GM18867 (cell line): ENCODE data around the gene NFYC.

Experiments
- ATAC-seq: cut with Tn5 transposase; IDR thresholded peaks from one replicate; pipeline ENCODE4 v1.9.1; 2021; ENCODE audit warnings: mild to moderate bottlenecking, moderate library complexity; ENCODE audit not compliant: unreplicated experiment

NFYC gene

DNA sequence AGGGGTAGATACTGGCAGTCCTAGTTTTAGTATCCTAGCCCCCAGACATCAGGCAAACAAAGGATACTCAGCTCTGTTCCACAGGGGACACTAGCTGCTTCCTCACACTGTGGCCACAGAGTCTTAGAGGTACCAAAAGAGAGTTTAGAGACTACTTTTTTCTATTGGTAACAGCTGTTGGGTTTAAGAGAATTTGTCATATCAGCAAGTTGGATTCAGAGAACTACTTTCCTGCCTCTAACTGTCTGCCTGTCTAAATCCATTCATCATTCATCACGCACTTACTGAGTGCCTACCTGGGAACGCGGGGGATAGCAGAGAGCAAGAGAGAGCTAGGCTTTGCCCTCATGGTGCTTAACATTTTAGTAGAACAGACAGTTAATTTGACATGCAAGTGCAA is 65.0 kb downstream of the NFYC start:
- ATAC-seq: no peak

DNA sequence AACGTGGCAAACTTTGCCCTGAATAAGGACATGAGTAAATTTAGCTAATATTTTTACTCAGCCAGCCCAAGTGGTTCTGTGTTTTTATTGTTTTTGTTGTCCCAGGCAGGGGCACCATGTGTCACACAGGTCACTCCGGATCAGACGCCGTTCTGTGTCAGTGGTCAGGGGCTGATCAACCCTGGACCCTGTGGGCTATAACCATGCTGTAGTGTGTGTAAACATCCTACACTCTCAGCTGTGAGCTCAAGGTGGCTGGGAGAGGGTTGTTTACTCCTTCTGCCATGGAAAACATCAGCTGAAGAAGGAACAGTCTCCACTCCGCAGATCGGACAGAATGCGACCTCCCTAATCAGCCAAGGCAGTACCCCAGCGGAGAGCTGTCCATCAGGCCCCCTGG is 65.6 kb downstream of the NFYC start:
- ATAC-seq: no peak

GRCh38 chr1:40758004-40758403 is 66.5 kb downstream of the NFYC start:
- no peak for ATAC-seq

DNA sequence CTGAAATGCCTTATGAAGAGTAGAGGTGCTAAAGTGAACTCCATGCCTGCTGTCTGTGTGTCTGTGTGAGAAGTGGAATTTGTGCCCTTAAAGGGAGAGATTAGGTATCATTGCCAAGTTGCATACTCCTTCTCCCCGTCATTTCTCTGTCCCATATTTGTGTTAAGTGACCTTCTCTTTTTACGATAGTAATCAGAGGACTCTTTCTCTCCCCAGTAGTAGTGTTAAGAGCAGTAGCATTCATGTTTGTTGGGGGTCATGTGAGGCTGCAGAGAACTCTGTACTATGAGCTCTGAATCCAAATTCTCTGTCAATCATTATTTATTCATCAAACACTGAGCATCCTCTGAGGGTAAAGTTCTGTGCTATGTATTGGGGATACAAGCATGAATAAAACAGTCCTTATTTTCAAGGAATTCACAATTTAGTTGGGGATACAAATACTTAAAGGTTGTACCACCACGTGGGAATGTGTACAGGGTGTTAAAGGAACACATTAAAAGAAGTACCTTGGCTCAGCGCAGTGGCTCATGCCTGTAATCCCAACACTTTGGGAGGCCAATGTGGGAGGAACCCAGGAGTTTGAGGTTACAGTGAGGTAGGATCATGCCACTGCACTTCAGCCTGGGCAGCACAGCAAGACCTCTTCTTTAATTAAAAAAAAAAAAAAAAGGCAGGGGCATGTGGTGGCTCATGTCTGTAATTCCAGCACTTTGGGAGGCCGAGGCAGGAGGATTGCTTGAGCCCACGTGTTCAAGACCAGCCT is 67.3 kb downstream of the NFYC start:
- ATAC-seq: no peak

DNA sequence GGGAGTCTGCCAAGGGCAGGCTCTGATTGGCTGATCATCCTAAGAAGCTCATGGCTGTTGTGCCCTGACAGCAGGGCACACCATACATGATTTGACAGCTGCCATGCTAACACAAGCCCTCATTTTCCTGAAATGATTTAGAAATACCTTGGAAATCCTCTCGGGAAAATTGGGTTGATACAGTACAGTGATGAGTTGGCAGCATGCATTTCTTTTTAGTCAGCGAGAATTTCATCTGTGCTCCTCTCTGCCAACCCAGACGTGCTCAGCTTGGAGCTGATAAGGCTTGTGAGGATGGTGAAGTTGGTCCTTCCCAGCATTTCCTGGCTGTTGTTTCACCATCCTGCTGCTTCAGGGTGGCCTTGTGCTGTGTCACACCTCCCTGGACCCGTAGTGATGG is 69.5 kb downstream of the NFYC start:
- ATAC-seq: no peak

DNA sequence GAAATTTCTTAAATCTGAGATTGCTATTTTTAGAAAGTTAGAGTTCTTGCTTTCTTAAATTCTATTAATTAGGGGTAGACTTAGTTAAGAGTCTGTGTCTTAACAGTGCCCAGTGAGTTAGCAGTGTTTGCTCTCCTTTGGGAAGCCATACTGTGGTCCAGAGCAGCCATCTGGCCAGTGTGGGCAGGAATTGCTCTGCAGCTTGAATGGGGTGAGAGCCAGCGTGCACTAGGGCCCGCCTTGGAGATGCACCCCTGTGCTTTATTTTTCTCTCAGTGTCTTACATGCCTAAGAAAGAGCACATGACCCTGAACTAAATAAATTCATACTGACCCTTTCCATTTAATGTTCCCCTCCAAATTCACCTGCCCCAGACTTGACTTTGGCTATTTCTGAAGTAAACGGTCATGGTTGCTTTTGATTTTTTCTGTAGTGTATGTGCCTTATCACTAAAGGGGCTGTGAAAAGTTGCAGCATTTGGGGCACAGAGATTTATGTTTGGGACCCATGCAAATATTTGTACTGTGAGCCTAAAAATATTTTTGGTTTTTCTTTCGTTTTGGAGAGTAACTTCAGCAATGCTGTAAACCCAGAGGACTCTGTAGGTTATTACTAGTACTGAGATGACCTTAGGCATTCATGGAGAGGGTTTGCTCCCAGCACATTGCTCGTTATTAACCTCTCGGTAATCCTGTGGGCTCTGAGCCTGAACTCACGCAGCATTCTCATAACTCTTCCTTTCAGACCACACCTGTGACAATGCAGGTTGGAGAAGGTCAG is 70.8 kb downstream of the NFYC start:
- peak; percentile 62 for ATAC-seq

- ATAC-seq: no peak
Observed at GRCh38 chr1:40763742-40764532, 72.4 kb downstream of the NFYC start.

DNA sequence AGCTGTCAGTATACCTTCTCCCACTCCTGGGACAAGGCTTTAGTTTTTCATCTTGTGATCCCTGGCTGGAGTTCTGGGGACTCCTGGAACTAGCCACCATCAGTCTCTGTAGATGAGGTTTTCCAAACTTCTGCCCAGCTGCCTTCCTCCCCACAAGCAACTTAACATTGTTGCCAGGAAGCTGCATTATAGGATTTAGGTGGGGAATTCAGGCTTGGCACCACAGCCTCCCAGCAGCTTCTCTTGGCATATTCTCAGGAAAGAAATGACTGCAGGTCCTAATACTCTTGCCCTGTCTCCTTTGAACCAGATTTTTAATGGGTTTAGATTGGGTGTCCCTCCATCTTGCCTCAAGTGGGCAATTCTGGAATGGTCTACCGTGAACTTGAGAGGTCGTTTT is 73.5 kb downstream of the NFYC start:
- no peak for ATAC-seq

GRCh38 chr1:40766017-40766416 is 74.5 kb downstream of the NFYC start:
- ATAC-seq: no peak

DNA sequence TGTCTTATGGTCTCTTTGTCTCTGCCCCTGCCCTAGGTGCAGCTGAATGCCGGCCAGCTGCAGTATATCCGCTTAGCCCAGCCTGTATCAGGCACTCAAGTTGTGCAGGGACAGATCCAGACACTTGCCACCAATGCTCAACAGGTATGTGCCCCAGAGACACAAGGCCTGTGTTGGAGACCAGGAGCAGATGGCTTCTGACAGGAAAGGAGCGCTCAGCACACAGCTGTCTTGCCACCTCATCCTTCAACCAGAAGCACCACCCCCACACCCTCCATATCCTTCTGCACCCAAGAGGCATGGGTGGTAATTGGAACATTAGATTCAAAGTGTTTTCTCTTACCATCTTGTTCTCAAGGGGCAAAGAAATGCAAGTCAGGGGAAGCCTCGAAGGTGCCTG is 75.1 kb downstream of the NFYC start:
- ATAC-seq: no peak

DNA sequence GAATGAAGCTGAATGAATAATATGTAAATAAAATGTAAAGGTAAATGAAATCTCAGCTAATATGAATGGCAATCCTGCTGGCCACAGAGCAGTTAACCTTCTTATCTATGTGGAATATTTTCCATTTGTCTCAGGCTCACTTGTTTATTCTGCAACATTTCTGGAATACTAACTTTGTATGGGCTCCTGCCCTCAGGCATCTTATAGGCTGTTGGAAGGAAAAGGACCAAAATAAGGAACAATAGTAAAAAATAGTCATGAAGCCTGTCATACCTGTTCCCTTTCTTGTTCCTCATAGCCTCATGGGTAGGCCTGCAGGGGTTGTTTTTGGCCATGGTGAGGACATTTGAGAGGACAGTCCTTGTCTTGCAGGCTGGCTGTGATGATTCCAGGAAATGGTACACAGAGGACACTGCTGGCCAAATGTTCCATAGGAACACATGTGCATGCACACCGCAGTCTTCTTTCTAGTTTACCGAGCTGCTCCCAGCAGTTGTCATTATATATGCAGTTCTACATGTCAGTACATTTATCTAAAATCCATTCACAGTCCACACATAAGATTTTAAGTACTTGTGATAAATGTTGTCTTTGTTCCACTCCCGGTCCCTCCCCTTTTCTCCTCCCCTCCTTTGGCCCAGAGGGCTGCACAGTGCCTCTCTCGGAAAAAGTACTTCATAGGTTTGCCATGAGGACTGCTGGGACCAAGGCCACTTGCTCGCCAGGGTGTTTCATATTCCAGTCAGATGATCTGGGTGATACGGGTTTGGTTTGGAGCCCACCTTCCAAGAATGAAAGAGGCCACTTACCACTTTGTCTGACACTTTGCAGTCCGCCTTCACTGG is 76.9 kb downstream of the NFYC start:
- no peak for ATAC-seq

- no peak for ATAC-seq
Observed at GRCh38 chr1:40769815-40770214, 78.3 kb downstream of the NFYC start.

GRCh38 chr1:40770296-40771070 is 79.0 kb downstream of the NFYC start:
- no peak for ATAC-seq

- ATAC-seq: no peak
Observed at GRCh38 chr1:40772146-40772955, 80.8 kb downstream of the NFYC start.

GRCh38 chr1:40773748-40774265 is 82.3 kb downstream of the NFYC start:
- no peak for ATAC-seq

GRCh38 chr1:40774266-40774998 is 82.9 kb downstream of the NFYC start:
- no peak for ATAC-seq

GRCh38 chr1:40776236-40777072 is 85.0 kb downstream of the NFYC start:
- ATAC-seq: no peak
